Fibroblast of skin of scalp (primary cell): Measurements from ENCODE around the gene TRPM6. TPM values are rescaled to one million over a fixed set of nuclear protein-coding genes. Genes with fewer than 3 reads are reported as not detected.
"Not testable (repeated sequence)": the region's sequence is repeated elsewhere in the genome, so short reads cannot be mapped to it uniquely, and the experiment has no call there.

ENCODE experiments used
- DNase-seq: peaks from one replicate; pipeline ENCODE4 v3.0.0-alpha.2; 2013
- polyA plus RNA-seq, 2 experiments: library from polyadenylated mRNA; unstranded; fragments of 120-200 nt; gene quantifications; one replicate each; pipeline ENCODE4 v1.2.1, GENCODE V29; 2013; ENCODE audit not compliant: insufficient read length in 2 of 2

The TRPM6 gene, protein sequence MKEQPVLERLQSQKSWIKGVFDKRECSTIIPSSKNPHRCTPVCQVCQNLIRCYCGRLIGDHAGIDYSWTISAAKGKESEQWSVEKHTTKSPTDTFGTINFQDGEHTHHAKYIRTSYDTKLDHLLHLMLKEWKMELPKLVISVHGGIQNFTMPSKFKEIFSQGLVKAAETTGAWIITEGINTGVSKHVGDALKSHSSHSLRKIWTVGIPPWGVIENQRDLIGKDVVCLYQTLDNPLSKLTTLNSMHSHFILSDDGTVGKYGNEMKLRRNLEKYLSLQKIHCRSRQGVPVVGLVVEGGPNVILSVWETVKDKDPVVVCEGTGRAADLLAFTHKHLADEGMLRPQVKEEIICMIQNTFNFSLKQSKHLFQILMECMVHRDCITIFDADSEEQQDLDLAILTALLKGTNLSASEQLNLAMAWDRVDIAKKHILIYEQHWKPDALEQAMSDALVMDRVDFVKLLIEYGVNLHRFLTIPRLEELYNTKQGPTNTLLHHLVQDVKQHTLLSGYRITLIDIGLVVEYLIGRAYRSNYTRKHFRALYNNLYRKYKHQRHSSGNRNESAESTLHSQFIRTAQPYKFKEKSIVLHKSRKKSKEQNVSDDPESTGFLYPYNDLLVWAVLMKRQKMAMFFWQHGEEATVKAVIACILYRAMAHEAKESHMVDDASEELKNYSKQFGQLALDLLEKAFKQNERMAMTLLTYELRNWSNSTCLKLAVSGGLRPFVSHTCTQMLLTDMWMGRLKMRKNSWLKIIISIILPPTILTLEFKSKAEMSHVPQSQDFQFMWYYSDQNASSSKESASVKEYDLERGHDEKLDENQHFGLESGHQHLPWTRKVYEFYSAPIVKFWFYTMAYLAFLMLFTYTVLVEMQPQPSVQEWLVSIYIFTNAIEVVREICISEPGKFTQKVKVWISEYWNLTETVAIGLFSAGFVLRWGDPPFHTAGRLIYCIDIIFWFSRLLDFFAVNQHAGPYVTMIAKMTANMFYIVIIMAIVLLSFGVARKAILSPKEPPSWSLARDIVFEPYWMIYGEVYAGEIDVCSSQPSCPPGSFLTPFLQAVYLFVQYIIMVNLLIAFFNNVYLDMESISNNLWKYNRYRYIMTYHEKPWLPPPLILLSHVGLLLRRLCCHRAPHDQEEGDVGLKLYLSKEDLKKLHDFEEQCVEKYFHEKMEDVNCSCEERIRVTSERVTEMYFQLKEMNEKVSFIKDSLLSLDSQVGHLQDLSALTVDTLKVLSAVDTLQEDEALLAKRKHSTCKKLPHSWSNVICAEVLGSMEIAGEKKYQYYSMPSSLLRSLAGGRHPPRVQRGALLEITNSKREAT (N-terminal part only)
- polyA plus RNA-seq (2013, experiment 1 of 2; ENCODE audit: insufficient read length) = 0.05 TPM
- polyA plus RNA-seq (2013, experiment 2 of 2; ENCODE audit: insufficient read length) = 0.04 TPM

DNA sequence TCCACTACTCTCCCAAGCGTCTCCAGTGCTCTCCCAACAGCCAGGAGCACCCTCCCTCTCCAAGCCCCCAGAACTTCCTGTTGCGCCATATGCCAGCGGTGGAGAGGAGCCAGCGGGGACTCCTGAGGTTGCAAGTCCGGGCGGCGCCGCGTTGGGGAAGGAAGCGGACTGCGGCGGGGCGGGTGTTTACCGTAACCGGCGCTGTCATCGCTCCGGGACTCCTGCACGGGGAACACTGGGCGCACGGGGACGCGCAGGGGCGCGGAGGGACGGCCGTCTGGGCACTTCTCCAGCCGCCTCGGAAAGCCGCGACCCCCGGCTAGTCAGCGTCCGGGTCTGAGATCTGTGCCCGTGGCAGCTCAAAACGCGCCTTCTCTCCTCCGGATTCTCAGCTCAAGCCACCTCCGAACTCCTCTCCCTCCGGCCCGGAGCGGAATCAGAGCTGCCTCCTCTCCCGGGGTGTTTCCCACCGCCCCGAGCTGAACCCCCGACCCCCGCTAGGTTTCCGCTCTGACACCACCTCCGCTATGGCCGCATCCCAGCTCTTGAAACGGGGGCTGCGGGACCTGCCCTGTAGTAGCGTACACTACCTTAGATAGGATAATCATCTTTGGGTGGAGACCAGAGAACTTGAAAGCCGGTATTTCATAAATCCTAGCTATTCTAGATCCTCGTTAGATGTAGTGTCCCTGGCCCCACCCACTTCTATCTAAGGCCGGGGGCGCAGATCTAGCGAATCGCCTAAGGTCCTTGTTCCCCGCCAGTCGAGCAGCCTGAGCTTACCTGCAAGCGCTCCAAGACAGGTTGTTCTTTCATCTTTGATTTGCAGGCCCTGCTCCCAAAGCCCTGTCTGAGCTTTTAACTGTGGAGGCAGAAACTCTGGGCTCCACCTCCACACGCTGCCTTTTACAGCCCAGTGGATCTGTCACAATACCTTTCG, at the start of gene TRPM6:
TRPM6 (minus strand) TSS at position 881 of the 940 bp plus-strand sequence; CDS start at position 816, 65 bp downstream.
- DNase-seq = peak; percentile 77

DNA sequence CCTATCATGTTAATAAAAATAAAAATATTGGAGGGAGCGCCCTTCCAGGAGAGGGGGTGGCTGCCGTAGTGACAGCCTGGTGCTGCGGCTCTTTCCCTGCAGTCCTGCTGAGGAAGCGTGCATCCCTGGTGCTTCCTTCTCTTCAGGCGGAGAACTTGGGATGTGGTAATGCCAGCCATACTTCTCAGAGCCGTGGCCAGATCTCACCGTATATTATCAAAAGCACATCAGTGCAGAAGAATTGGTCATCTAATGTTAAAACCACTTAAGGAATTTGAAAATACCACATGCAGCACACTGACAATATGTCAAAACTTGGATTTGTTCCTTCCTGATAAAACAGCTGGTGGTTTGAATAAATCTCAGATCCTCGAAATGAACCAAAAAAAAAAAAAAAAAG, 47.3 kb upstream of the TRPM6 start:
- DNase-seq = peak; percentile 43

DNA sequence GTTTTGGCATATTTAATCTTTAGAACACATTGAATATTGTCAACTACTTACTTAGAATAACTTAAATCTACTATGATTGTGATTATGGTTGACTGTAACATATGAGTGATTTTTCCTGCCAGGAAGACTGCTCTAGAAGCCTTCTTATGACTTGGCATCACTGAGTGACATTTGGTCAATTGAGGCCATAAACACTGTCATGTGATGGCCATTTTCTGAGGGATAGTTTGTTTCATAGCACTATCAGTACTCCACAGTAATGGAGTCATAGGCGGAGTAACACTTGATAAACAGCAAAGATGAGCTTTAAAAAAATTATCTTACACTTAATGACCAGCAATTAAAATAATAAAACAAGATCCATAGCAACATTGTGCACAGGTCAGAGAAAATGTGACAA, 34.0 kb upstream of the TRPM6 start:
- DNase-seq = no peak

DNA sequence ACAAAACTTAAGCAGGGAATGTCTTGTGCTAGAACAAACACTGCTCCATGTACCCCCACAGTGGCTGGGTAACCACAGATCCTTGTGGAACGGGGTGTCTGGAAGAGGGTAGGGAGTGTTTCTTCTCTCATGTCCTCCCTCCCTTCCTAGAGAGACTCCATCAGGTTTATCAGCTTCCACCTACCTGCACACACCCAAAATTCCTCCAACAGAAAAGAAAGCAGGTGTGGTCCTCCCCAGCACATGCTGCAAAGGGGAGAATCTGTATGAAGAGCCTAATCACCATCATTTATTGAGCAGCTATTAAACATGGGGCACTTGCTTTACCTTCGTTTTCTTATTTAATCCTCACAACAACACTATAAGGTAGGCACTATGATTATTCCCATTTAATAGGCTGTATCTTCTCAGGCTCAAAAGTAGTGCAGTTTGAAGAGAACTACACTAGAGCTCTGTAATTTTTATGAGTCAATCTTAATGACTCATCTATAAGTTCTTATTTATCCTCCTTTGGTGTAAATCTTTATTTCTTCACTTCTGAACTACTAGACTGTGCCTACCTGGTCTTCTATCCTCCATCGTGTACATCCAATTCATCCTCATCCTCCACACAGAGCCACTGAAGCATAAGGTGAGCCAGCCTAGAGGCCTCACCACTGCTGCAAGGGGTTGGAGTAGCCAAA, 33.4 kb upstream of the TRPM6 start:
- no peak for DNase-seq

DNA sequence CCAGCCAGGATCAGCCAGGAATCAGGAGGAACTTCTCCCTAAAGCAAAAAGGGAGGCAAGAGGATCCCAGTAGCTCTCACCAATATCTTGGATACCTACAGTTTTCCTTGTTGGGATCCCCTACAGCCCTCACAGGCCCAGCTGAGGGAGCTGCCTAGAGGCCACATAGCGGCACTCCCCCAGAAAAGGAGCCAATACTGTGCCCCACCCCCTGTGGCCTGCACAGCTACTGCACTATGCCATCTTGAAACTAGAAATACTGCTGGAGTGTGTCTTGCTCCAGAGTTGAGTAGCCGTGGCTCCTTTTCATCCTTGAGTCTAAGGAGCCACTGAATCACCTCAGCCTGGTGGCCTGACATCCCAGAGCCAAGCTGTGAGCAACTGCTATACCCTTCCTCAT, 22.3 kb upstream of the TRPM6 start:
- no peak for DNase-seq

DNA sequence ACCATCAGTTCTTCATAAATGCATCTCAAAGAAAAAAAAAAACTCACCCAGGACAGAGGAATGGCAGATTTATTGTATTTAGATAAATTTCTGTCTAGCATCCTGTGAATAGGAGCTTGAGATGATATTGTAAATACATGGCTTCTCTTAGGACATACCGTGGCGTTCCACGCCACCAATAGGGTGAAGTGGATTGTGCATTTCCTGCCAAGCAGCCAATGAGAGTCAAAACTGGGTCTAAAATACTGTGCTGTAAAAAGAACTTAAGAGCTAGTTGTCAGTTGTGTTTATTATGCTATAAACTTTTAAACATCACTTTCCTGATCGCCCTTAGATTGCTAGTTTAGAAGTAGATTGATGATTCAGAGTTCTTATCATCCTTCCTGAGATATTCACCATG, 20.9 kb upstream of the TRPM6 start:
- DNase-seq = no peak

DNA sequence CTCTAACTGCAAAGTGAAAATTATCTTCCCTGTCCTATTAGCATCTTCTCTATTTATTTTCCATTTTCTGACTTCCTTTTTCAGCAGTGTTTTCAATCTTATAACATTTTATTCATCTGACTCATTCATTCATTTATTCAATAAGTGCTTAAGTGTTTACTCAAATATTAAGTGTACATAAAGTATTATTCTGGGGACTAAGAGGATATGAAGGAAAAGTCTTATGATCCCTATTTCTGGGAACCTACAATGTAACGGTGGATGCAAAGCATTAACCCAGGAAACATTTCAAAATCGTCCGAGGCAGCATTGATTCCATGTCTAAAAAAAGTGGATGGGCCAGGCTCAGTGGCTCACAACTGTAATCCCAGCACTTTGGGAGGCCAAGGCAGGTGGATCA, 19.4 kb upstream of the TRPM6 start:
- DNase-seq = no peak

DNA sequence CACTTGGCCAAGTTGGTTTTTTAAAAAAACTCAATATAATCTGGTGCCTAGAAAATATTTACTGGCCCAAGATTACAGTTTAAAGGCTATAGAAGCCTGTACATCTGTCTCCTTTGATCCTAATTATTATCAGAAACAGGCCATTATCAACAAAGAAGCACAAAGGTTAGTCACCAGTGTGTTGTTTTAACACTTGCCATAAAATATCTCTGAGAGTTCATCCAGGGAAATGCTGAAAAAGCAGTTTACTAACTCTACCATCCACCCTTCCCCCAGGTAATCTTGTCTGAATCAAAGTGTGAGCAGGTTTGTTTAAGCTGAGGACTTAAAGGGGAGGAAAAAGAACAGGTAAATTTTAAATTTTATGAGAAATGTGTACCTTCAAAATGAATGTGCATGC, 13.3 kb upstream of the TRPM6 start:
- DNase-seq = no peak

DNA sequence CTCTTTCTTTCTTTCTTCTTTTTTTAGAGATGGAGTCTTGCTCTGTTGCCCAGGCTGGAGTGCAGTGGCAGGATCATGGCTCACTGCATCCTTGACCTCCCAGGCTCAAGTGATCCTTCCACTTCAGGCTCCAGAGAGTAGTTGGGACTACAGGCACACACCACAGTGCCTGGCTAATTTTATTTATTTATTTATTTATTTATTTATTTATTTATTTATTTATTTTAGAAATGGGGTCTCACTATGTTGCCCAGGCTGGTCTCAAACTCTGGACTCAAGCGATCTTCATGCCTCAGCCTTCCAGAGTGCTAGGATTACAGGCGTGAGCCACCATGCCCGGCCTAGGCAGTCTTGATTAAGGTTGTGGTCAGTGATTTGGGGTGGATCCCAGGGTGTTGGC, 728 bp upstream of the TRPM6 start:
- DNase-seq = not testable (repeated sequence)

DNA sequence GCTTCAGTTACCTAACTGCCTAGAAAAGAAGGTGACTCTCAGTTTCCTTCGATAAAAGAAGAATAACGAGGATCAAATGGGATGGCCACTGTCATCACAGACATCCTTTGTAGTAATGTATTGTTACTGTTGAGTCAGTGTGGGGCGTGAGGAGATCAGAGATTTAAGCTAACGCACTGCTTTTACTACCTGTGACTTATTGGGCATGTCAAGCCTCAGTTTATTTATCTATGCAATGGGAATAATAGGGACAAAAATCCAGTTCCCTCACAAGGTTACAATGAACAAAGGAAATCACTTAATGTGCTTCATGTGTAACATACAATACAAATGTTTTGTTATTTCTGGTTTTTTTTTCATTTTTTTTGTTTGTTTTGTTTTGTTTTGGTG, 255 bp upstream of the TRPM6 start:
- DNase-seq = no peak

DNA sequence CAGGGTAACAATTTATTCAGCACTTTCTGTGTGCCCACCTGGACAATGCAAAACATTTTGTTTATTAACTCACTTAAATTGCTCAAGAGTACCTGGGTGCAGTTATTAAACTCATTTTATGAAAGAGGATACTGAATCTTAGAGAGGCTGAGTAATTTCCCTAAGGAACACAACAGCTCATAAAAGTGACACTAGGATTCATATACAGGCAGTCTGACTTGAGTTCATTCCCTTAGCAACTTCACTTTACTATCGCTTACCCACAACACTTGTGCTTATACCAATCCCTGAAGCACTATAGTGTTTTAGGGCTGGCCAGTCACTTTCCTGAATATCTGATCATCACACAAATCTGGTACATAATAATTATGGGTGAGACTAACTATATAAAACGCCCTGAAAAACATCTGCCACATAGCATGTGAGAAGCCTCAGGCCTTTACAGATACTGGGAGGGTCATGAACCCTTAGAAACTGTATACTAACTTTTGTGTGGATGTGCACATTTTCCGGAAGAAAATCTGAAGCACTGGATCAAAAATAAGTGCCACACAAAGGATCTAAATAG, 11.3 kb downstream of the TRPM6 start:
- no peak for DNase-seq

DNA sequence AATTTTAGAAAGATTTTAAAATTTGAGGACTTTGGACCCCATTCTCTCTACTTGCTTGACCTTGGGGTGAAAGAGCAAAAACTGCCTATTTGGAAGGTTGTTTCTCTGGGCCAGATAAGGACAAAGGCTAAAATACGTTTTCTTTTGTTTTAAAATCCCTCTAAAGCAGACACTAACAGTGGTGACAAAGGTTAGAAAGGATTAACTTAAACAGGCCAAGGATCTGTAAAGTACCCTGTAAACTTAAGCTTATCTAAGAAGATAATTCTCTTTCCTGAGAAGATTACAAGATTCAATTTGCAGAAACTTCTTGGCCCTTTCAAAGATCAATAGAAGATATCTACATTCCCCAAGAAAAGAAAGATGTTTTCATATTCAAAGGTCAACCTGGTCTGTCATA, 12.1 kb downstream of the TRPM6 start:
- no peak for DNase-seq

DNA sequence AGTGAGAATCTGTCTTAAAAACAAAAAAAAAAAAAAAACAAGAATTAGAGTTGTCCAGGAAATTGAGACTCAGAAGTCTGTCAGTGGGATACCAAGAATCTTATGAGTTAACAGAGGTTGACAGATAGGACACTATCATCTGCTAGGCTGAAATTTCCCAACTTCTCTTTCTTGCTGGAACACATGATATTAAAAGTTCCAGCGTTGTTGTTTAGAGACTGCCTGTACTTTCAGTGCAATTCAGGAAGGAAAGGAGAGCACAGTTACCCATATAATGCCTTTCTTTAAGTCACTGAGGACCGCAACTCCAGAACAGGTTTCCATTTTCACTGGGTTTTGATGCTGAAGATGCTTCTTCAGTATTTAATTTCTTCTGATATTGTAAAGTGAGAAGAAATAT, 13.5 kb downstream of the TRPM6 start:
- DNase-seq = no peak

DNA sequence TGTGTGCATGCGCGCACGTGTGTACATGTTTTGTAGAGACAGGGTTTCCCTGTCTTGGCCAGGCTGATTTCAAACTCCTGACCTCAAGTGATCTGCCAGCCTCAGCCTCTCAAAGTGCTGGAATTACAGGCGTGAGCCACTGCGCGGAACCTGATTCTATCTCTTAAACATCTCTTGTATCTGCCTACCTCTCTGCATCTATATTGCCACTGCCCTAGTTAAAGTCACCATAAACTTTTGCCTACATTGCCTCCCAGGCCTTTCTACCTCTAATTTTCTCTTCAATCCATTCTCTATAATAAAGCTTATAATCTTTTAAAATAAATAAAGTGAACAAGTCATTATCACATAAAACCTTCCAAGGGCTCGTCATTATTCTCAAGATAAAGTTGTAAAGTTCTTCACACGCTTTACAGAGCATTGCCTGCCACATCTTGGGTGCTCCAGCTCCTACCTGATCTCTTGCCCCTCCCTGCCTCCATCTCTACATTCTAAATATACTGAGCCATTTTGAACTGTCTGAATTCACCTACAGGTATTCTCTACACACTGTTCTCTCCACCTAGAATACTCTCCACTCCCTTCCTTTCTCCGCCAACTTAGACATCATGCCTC, 15.0 kb downstream of the TRPM6 start:
- DNase-seq = no peak

DNA sequence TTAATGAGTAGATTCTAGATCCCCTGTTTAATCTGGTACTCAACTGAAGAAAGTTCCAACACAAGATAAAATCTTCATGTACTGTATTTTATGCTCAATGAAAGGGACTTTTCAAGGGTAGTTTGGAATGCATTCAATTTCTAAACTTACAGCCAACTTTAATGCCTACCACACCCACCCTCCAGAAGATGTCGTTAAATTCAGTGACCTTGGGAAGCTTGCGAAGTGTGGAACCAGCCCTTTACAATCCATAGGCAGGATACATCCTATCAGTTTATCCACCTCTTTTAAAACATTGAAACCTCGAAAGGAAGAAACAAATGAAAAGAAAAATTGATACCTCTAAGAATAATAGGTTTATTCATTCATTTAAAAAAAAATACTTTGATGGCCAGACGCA, 20.2 kb downstream of the TRPM6 start:
- DNase-seq = no peak

DNA sequence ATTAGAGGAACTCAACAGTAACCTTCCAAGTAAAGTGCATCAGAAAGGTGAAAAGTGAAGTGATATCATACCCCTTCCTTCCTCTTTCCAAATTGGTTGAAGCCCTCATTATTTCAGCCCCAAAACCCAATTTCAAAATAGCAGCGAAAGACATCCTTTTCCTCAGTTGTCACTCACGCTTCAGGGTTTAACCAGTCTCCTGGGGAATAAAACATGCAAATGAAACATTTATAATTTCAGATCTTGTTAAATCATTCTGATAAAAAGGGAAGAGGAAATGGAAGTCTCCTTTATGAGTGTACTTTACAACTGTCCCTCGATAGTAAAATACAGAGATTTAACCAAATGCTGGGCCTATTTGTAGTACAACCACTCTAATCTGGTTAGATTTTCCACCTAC, 22.5 kb downstream of the TRPM6 start:
- no peak for DNase-seq

DNA sequence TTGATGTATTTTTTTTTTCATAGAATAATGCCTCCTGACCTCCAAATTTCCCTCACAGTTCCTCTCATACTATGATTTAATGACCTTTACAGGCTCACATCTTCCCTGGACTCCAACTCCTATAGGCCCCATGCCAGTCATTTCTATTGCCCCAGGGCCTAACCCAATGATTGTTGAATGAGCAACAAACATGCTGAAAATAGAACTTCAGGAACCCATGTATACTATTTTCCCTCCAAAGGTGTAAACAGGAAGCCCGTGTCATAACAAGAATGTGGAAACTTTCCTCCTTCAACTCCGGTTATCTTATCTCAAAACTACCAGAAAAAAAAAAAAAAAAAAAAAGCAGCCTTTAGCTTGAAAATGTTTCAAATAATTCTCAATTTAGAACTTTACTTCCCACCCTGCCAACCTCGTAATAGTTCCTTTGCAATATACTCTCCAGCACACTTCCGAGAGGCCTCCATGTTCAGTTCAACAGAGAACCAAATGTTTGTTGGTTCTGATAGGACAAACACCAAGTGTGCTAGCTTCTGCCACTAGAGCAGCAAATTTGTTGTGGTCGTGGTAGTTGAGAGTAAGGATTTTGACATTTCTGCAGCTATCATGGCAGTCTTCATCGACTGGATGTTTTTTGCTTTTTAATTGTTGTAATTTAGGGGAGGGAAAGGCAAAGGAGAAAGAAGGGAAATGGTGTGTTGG, 25.8 kb downstream of the TRPM6 start:
- no peak for DNase-seq

DNA sequence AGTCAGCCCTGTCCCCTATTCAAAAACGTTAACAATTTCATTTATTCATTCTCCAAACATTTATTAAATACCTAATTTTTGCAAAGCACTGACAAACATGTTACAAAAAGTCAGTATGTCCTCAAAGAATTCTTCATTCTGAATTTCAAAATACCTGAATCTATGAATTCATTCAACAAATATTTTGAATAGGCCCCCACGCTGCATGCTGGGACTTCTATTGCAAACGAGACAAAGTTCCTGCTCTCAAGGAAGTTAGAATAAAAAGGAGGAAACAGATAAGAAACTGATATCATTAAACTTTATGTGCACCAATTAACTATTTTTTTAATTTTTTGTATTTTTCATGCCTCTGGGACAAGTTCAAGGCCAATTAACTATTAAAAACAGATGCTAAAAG, 26.6 kb downstream of the TRPM6 start:
- no peak for DNase-seq

DNA sequence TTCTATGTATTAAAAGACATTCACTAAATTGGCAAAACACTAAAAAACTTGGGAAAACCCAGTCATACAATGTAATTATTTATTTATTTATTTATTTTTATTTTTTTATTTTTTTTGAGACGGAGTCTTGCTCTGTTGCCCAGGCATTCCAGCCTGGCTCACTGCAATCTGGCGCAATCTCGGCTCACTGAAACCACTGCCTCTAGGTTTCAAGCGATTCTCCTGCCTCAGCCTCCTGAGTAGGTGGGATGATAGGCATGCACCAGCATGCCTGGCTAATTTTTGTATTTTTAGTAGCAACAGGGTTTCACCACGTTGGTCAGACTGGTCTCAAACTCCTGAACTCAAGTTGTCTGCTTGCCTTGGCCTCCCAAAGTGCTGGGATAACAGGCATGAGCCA, 27.5 kb downstream of the TRPM6 start:
- DNase-seq = not testable (repeated sequence)
